GM19468 (cell line): Measurements from ENCODE around the gene GZF1.

Source experiments
- ATAC-seq: cut with Tn5 transposase; IDR thresholded peaks from one replicate; pipeline ENCODE4 v1.9.1; 2021; ENCODE audit warnings: mild to moderate bottlenecking, moderate library complexity, moderate number of reproducible peaks; ENCODE audit not compliant: unreplicated experiment; ENCODE audit errors: extremely low read depth

Gene GZF1

GRCh38 chr20:23401051-23401450, 39.1 kb downstream of the GZF1 start:
- ATAC-seq: no peak

- no peak for ATAC-seq
Measured at GRCh38 chr20:23403751-23404150, 41.8 kb downstream of the GZF1 start.

GRCh38 chr20:23404196-23404595, 42.2 kb downstream of the GZF1 start:
- ATAC-seq: no peak

GRCh38 chr20:23406880-23407279, 44.9 kb downstream of the GZF1 start:
- ATAC-seq: no peak

- ATAC-seq: no peak
Measured at GRCh38 chr20:23407781-23408464, 45.9 kb downstream of the GZF1 start.

- no peak for ATAC-seq
Measured at GRCh38 chr20:23408957-23409356, 47.0 kb downstream of the GZF1 start.

GRCh38 chr20:23409800-23410199, 47.8 kb downstream of the GZF1 start:
- no peak for ATAC-seq

GRCh38 chr20:23410916-23411695, 49.1 kb downstream of the GZF1 start:
- ATAC-seq: no peak

GRCh38 chr20:23412026-23412425, 50.0 kb downstream of the GZF1 start:
- ATAC-seq: no peak

GRCh38 chr20:23413862-23414422, 52.0 kb downstream of the GZF1 start:
- no peak for ATAC-seq

- no peak for ATAC-seq
Measured at GRCh38 chr20:23414526-23415188, 52.7 kb downstream of the GZF1 start.

- ATAC-seq: no peak
Measured at GRCh38 chr20:23415555-23415954, 53.6 kb downstream of the GZF1 start.

- no peak for ATAC-seq
Measured at GRCh38 chr20:23415959-23416583, 54.1 kb downstream of the GZF1 start.

GRCh38 chr20:23417861-23418260, 55.9 kb downstream of the GZF1 start:
- no peak for ATAC-seq

GRCh38 chr20:23419657-23419994, 57.6 kb downstream of the GZF1 start:
- ATAC-seq: no peak

- ATAC-seq: no peak
Measured at GRCh38 chr20:23419995-23420901, 58.3 kb downstream of the GZF1 start.

GRCh38 chr20:23420943-23421931, 59.3 kb downstream of the GZF1 start, which contains the start of gene NAPB:
TSS of gene NAPB (minus strand) at chr20:23421488. CDS start at chr20:23421402, 86 bp downstream.
- ATAC-seq: peak; percentile 99
